Endometrial microvascular endothelial cells (primary cell): ENCODE results near the gene DBP. TPM values are rescaled to one million over a fixed set of nuclear protein-coding genes. Genes with fewer than 3 reads are reported as not detected.

ENCODE experiments used
- in situ Hi-C: cut with HindIII; loops from 2 replicates; pipeline ENCODE4 v1.10.0; 2017; ENCODE audit warnings: low sequenced_read_pairs, low pct_unique_long_range_greater_than_20kb; ENCODE audit errors: inconsistent ontology term
- total RNA-seq: library from RNA; depleted of rRNA; stranded (reverse); fragments of >200 nt; gene quantifications from one replicate; pipeline ENCODE4 v1.2.3, GENCODE V29; 2015; ENCODE audit errors: inconsistent ontology term

The DBP gene
- total RNA-seq, 1 donor from 2014 or later = 0.46 TPM

DNA sequence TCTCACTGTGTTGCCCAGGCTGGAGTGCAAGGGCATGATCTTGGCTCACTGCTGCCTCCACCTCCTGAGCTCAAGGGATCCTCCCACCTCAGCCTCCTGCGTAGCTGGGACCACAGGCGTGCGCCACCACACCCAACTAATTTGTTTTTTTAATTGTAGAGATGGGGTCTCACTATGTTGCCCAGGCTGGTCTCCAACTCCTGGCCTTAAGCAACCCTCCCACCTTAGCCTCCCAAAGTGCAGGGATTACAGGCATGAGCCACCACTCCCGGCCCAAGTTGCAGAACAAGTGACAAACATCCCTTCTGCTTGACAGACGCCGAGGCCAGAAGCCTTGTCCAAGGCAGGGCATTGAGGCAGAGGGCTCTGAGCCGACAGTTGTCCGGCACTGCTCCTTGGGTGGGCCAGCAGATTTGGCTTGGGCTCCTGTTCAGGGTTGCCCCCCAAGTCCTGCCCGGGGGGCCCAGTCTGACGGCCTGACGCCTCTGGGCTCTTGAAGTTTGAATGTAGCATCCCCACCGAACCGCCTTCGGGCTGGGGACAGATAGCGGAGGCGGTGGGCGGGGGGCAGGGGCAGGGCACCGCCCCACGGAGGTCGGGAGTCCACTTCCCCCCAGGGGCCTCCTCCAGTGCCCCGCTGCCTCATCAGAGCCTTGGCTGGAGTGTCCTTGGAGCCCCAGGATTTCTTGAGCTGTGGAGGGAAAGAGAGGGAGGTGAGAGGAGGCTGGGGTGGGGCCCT lies 36.3 kb downstream of the DBP start:
- in situ Hi-C loops = loop anchor here (25.0 kb wide), 1 partner anchor 139 kb away; the partner anchor contains the start of genes CYTH2 and KCNJ14

DNA sequence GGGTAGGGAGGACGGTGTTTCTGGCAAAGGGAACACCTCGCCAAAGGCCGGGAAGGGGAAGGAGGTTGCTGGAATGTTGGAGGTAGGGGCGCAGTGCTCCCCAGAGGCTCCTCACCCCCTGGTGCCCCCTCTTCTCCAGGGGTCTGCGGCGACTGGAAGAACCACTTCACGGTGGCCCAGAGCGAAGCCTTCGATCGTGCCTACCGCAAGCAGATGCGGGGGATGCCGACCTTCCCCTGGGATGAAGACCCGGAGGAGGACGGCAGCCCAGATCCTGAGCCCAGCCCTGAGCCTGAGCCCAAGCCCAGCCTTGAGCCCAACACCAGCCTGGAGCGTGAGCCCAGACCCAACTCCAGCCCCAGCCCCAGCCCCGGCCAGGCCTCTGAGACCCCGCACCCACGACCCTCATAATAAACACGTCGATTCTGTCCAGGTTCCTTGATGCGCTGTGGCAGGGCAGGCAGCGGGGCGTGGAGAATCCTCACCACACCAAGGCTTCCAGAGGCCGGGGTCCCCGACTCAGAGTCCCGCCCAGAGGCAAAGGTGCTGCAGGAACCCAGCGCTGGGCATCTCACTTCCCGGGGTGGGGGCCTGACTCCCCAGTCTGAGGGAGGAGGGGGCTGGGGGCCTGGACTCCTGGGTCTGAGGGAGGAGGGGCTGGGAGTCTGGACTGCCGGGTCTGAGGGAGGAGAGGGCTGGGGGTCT lies 38.0 kb downstream of the DBP start:
- in situ Hi-C loops = no loop called here

DNA sequence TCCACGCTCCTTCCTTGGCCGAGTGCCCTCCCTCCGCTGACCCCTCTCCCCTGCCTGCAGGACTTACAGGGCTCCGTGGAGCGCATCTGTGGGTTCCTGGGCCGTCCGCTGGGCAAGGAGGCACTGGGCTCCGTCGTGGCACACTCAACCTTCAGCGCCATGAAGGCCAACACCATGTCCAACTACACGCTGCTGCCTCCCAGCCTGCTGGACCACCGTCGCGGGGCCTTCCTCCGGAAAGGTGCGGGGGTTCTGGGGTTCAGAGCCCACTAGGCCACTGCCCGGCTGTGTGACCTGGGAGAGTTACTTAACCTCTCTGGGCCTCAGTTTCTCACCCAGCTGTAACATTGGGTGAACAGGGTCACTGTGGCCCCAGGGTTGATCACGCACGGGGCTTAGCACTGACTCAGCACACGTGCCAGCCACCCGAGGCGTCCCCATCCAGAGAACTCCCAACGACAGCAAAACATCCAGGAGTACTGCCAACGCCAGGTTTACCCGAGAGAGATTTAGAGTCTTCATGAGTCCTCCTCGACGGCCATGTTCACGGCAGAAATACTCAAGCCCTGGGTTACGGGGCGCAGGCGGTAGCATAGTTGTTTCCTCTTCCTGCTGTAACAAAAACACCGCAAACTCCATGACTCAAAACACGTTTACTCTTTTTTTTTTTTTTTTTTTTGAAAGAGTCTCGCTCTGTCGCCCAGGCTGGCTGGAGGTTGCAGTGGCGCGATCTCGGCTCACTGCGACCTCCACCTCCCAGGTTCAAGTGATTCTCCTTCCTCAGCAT lies 40.3 kb downstream of the DBP start:
- in situ Hi-C loops = no loop called here

DNA sequence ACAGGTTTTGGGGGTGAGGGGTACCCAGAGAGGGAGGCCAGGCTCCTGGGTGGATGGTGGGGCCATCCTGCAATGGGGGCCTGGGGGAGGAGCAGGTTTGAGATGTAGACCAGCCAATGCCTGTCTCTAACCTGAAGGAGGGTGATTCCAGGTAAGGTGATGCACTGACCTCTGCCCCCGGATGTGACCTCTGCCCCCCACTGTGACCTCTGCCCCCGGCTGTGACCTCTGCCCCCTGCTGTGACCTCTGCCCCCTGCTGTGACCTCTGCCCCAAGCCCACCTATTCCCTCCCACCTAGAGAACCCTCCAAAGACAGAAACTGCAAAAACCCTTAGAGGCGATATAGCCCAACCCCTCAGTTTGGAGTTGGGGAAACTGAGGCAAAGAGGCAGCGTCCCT lies 40.9 kb downstream of the DBP start:
- in situ Hi-C loops = no loop called here

DNA sequence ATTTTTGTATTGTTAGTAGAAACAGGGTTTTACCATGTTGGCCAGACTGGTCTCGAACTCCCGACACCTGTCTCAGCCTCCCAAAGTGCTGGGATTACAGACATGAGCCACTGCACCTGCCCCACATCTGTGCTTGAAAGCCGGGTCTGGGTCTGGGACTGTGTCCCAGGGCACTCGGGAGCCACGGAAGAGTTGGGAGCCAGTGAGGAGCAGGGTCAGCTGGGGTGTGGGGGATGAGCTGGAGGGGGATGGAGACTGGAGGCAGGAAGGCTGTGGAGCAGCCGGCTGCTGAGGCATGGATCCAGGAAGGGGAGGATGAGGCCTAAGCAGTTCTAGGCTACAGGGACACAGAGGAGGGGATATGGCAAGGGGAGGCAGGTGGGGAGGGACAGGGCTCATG lies 41.3 kb downstream of the DBP start:
- in situ Hi-C loops = no loop called here

DNA sequence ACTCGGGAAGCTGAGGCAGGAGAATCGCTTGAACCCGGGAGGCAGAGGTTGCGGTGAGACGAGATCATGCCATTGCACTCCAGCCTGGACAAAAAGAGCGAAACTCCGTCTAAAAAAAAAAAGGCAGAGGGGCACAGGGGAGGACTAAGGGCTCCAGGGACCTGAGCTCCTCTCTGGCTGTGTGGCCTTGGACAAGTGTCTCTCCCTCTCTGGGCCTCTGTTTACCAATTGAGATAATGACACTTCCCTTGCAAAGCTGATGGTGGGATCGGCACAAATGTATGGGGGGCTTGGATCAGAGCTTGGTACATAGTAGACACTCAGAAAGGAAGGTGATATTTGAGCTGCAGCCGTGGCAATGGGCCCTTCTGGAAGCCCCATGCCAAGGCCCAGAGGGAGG lies 42.0 kb downstream of the DBP start:
- in situ Hi-C loops = no loop called here

DNA sequence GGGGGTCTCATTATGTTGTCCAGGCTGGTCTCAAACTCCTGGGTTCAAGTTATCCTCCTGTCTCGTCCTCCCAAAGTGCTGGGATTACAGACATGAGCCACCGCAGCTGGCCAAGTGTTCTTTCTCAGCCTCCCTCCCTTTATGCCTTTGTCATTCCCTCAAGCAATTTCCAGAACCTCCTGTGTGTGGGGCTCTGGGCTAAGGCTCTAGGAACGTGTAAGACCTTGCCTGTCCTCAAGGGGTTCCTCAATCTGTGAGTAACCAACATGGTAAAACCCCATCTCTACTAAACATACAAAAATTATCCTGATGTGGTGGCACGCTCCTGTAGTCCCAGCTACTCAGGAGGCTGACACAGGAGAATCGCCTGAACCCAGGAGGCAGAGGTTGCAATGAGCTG lies 46.2 kb downstream of the DBP start:
- in situ Hi-C loops = no loop called here

DNA sequence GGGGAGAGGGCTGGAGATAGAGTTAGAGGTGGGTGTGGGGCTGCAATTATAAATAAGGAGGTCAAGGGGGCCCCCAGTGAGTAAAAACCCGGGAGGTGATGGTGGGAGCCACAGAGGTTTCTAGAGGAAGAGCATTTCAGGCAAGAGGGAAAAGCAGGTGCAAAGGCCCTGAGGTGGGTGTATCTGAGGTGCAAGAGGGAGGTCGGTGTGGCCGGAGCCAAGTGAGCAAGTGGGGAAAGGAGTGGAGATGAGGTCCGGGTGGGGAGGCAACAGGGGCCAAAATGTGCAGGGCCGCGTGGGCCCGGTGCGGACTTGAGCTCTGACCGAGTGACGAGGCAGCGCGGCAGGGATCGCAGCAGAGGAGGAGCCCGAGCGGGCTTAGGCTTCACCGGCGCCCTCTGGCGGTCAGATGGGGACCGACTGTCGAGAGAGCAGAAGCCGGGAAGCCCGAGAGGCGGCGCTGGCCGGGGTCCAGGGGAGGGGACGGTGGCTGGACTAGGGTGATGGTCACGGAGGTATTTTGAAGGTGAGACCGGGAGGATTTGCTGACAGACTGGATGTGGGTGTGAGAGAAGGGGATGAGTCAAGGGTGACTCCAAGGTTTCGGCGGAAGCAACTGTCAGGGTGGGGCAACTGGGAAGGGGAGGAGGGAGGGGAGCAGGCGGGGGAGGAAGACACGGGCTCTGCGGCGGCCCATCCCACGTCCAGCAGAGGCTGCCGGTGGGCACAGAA lies 48.3 kb downstream of the DBP start:
- in situ Hi-C loops = no loop called here

DNA sequence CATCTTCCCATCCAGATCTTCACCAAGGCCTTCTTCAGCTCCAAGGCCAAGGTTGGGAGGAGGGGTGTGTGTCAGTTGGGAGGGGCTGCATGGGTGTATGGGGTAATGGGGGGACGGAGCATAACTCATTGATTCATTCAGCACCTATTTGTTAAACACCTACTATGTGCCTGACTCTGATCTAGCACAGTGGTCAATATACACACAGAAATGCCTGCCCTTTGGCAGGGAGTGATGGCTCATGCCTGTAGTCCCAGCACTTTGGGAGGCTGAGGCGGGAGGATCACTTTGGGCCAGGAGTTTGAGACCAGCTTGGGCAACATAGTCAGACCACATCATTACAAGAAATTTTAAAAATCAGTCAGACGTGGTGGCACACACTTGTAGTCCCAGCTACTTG lies 49.8 kb downstream of the DBP start:
- in situ Hi-C loops = no loop called here

DNA sequence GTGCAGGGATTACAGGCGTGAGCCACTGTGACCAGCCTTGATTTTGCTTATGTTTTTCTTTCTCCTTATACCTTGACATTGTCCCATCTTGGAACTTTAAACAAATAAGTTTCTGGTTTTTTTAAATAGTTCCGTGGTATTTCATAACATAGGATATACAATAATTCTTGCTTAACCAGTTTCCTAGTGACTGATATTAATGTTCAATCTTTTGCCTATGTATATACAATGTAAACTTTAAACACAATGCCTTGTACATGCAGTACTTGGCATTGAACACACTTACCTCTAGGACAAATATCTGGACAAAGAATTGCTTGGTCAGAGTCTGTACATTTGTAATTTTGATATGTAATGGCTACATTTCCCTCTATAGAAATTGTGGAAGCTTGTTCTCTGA lies 55.0 kb downstream of the DBP start:
- in situ Hi-C loops = no loop called here

Other genes starting within 250 kb of the DBP start
- gene KDELR1, start 245.8 kb downstream of the DBP start, total RNA-seq = 151 TPM
- 0.28 TPM for gene GRIN2D, start 243.7 kb downstream of the DBP start, total RNA-seq
- gene GRWD1, start 191.4 kb downstream of the DBP start, total RNA-seq = 84.6 TPM
- gene KCNJ14, start 181.8 kb downstream of the DBP start, total RNA-seq = 0.84 TPM
- gene CYTH2, start 168.0 kb downstream of the DBP start, total RNA-seq = 19.0 TPM
- not detected for gene LMTK3, start 125.5 kb downstream of the DBP start, total RNA-seq
- not detected for gene SULT2B1, start 85.2 kb downstream of the DBP start, total RNA-seq
- gene SPACA4, start 30.6 kb downstream of the DBP start, total RNA-seq = not detected
- gene FAM83E, start 22.3 kb downstream of the DBP start, total RNA-seq = not detected
- 2,158 TPM for gene RPL18, start 18.2 kb downstream of the DBP start, total RNA-seq
- 7.8 TPM for gene SPHK2, start 17.9 kb downstream of the DBP start, total RNA-seq
- gene CA11, start 8.8 kb upstream of the DBP start, total RNA-seq = 0.28 TPM
- gene NTN5, start 35.6 kb upstream of the DBP start, total RNA-seq = not detected
- gene FUT2, start 58.6 kb upstream of the DBP start, total RNA-seq = not detected
- gene MAMSTR, start 82.3 kb upstream of the DBP start, total RNA-seq = 0.09 TPM
- 191 TPM for gene RASIP1, start 103.2 kb upstream of the DBP start, total RNA-seq
- gene IZUMO1, start 109.5 kb upstream of the DBP start, total RNA-seq = 0.84 TPM
- 4.9 TPM for gene FUT1, start 115.3 kb upstream of the DBP start, total RNA-seq
- gene FGF21, start 118.1 kb upstream of the DBP start, total RNA-seq = not detected
- gene BCAT2, start 173.7 kb upstream of the DBP start, total RNA-seq = 82.0 TPM
- 4.5 TPM for gene HSD17B14, start 199.1 kb upstream of the DBP start, total RNA-seq
- gene PLEKHA4, start 231.2 kb upstream of the DBP start, total RNA-seq = not detected
- gene PPP1R15A, start 235.0 kb upstream of the DBP start, total RNA-seq = 56.0 TPM